WTC11 (cell line): ENCODE data around the gene ZER1. TPM values are rescaled to one million over a fixed set of nuclear protein-coding genes. Genes with fewer than 3 reads are reported as not detected.

Source experiments
- ATAC-seq: fragments of 200-7000 bp; cut with Tn5 transposase; 2 replicates; pipeline ENCODE4 v1.10.0; 2021; ENCODE audit warnings: mild to moderate bottlenecking, moderate library complexity
- CTCF ChIA-PET: fragments of 300-600 bp; sonication (Branson Sonifier 250); formaldehyde crosslinking; loops from one replicate; lab custom pipeline; 2021; ENCODE audit warnings: antibody characterized with exemption; lab: Charles Lee
- POLR2A ChIA-PET: fragments of 350-600 bp; sonication (Branson Sonifier 250); formaldehyde crosslinking; loops from one replicate; lab custom pipeline; 2021; ENCODE audit warnings: antibody characterized with exemption; lab: Charles Lee
- DNase-seq: peaks from one replicate; pipeline ENCODE4 v3.0.0; 2021; ENCODE audit warnings: low spot score
- H3K27ac Mint-ChIP-seq: 2 replicates; pipeline ENCODE4 v1.8.0; 2021; ENCODE audit warnings: mixed read lengths
- H3K27me3 Mint-ChIP-seq: 2 replicates; pipeline ENCODE4 v1.8.0; 2021; ENCODE audit warnings: low read depth, mild to moderate bottlenecking, moderate library complexity, mixed read lengths
- H3K36me3 Mint-ChIP-seq: 2 replicates; pipeline ENCODE4 v1.8.0; 2021; ENCODE audit warnings: mixed read lengths
- H3K4me1 Mint-ChIP-seq: 2 replicates; pipeline ENCODE4 v1.8.0; 2022; ENCODE audit warnings: mixed read lengths
- H3K4me3 Mint-ChIP-seq: 2 replicates; pipeline ENCODE4 v1.8.0; 2021; ENCODE audit warnings: mild to moderate bottlenecking, moderate library complexity, mixed read lengths
- H3K9me3 Mint-ChIP-seq: 2 replicates; pipeline ENCODE4 v1.8.0; 2021; ENCODE audit warnings: mixed read lengths
- ATF1 ChIP-seq: sonication (generic); formaldehyde crosslinking; IDR thresholded peaks from 2 replicates; pipeline ENCODE4 v1.8.1; 2023; ENCODE audit warnings: mild to moderate bottlenecking, moderate library complexity, missing genetic modification reagents
- CBFB ChIP-seq: sonication (generic); formaldehyde crosslinking; IDR thresholded peaks from 2 replicates; pipeline ENCODE4 v1.8.1; 2022; ENCODE audit warnings: mild to moderate bottlenecking, low read depth, missing genetic modification reagents
- CREB1 ChIP-seq: sonication (generic); formaldehyde crosslinking; IDR thresholded peaks from 2 replicates; pipeline ENCODE4 v1.8.0; 2023; ENCODE audit warnings: mild to moderate bottlenecking, missing genetic modification reagents
- GTF2I ChIP-seq: fragments of 250-450 bp; sonication (Bioruptor Pico); conservative IDR thresholded peaks from 2 replicates; pipeline ENCODE4 v1.4.0; 2021; ENCODE audit warnings: mild to moderate bottlenecking
- HMGA2 ChIP-seq: fragments of 250-450 bp; sonication (Bioruptor Pico); IDR thresholded peaks from 2 replicates; pipeline ENCODE4 v1.4.0; 2021; ENCODE audit warnings: mild to moderate bottlenecking, moderate library complexity
- IRF2 ChIP-seq: sonication (generic); formaldehyde crosslinking; IDR thresholded peaks from 2 replicates; pipeline ENCODE4 v1.8.0; 2022; ENCODE audit warnings: low read depth, missing genetic modification reagents, borderline replicate concordance
- KAT7 ChIP-seq: sonication (generic); formaldehyde crosslinking; IDR thresholded peaks from 2 replicates; pipeline ENCODE4 v1.8.1; 2023; ENCODE audit warnings: missing genetic modification reagents, mild to moderate bottlenecking, borderline replicate concordance
- NFATC4 ChIP-seq: fragments of 250-450 bp; sonication (Bioruptor Pico); IDR thresholded peaks from 2 replicates; pipeline ENCODE4 v1.9.0; 2021; ENCODE audit warnings: mild to moderate bottlenecking
- NR2C2 ChIP-seq: sonication (generic); formaldehyde crosslinking; IDR thresholded peaks from 2 replicates; pipeline ENCODE4 v1.8.0; 2022; ENCODE audit warnings: mild to moderate bottlenecking, missing genetic modification reagents
- NR3C1 ChIP-seq: sonication (generic); formaldehyde crosslinking; conservative IDR thresholded peaks from 2 replicates; pipeline ENCODE4 v1.8.1; 2023; ENCODE audit warnings: low read depth, mild to moderate bottlenecking, missing genetic modification reagents
- ZNF396 ChIP-seq: fragments of 250-450 bp; sonication (Bioruptor Pico); IDR thresholded peaks from 2 replicates; pipeline ENCODE4 v1.8.0; 2021; ENCODE audit warnings: mild to moderate bottlenecking, moderate library complexity, borderline replicate concordance
- ZNF671 ChIP-seq: fragments of 250-450 bp; sonication (Bioruptor Pico); IDR thresholded peaks from 2 replicates; pipeline ENCODE4 v1.8.0; 2021; ENCODE audit warnings: mild to moderate bottlenecking
- total RNA-seq: library from RNA; stranded (reverse); gene quantifications from 3 replicates; pipeline ENCODE4 v1.2.3, GENCODE V29; 2021
- TF ChIP-seq, protein P1 (sequence below): sonication (generic); formaldehyde crosslinking; IDR thresholded peaks from 2 replicates; pipeline ENCODE4 v1.8.1; 2022; ENCODE audit warnings: low read depth, missing genetic modification reagents, borderline replicate concordance
- TF ChIP-seq, protein P2 (sequence below): fragments of 250-450 bp; sonication (Bioruptor Pico); IDR thresholded peaks from 2 replicates; pipeline ENCODE4 v1.9.0; 2021; ENCODE audit warnings: mild to moderate bottlenecking
- TF ChIP-seq, protein P3 (sequence below): sonication (generic); formaldehyde crosslinking; IDR thresholded peaks from 2 replicates; pipeline ENCODE4 v1.8.1; 2022; ENCODE audit warnings: low read depth, mild to moderate bottlenecking, moderate library complexity, missing genetic modification reagents, borderline replicate concordance
- TF ChIP-seq, protein P4 (sequence below): sonication (generic); formaldehyde crosslinking; IDR thresholded peaks from 2 replicates; pipeline ENCODE4 v1.8.1; 2023; ENCODE audit warnings: mild to moderate bottlenecking, missing genetic modification reagents
- TF ChIP-seq, protein P5 (sequence below): sonication (generic); formaldehyde crosslinking; conservative IDR thresholded peaks from 2 replicates; pipeline ENCODE4 v1.8.1; 2023; ENCODE audit warnings: mild to moderate bottlenecking, low read depth, missing genetic modification reagents, moderate library complexity
- TF ChIP-seq, protein P6 (sequence below): fragments of 250-450 bp; sonication (Bioruptor Pico); IDR thresholded peaks from 2 replicates; pipeline ENCODE4 v1.9.0; 2021; ENCODE audit warnings: moderate library complexity, mild to moderate bottlenecking, inconsistent platforms, borderline replicate concordance

Gene ZER1
- total RNA-seq, 1 experiment from 2014 or later = 23.8 TPM

DNA sequence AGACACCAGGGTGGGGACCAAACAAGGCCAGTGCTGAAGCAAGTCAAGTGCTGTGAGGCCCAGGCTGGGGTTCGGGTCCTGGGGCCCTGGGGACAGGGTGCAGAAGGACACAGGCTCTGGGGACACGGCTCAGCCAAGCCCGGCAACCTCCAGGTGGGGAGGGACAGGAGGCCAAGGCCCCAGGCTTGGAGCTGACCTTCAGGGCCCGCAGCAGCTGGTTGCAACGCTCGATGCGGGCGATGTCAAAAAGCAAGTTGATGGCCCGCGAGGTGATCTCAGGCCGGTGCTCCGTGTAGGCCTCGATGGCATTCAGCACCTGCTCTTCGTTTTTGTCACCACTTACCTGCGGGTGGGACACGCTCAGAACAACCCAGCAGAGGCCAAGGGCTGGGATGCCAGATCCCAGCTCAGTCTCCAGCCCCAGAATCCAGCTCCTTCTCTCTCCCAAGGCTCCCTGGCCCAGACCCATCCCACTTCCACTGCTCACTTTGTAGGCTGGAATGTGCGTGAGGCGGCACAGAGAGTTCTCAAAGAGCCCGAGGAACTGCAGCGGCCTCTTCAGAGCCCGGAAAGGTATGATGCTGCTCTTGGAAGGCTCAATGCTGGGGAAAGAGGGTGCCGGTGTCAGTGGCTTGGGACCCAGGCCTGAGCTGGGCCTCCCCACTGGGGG lies 20.7 kb downstream of the ZER1 start:
- DNase-seq (no peak), ATAC-seq (no peak)
- Mint-ChIP-seq H3K27me3 (no peaks in the 10 kb centered on the region), H3K27ac (no peak overlapping the region), H3K36me3 (no peaks in the 10 kb centered on the region), H3K4me1 (no peaks in the 10 kb centered on the region), H3K4me3 (no peak overlapping the region), H3K9me3 (no peaks in the 10 kb centered on the region)
- ChIA-PET CTCF (interaction anchor here (0.6 to 1.2 kb wide), 3 partner anchors 14 to 802 kb away, joined by 3 to 5 read pairs (median 4); no protein-coding TSS in a partner anchor), POLR2A (no interaction called here)
- TF ChIP-seq KAT7 (CRISPR knock-in tag) (no peak), NR3C1 (CRISPR knock-in tag) (no peak), ZNF396 (CRISPR knock-in tag) (no peak), NFATC4 (CRISPR knock-in tag) (no peak), ATF1 (CRISPR knock-in tag) (no peak), CREB1 (CRISPR knock-in tag) (no peak), ZNF671 (no peak), CBFB (CRISPR knock-in tag) (no peak), GTF2I (no peak), IRF2 (CRISPR knock-in tag) (no peak), HMGA2 (CRISPR knock-in tag) (no peak), NR2C2 (CRISPR knock-in tag) (no peak)
- TF ChIP-seq, protein P1, sequence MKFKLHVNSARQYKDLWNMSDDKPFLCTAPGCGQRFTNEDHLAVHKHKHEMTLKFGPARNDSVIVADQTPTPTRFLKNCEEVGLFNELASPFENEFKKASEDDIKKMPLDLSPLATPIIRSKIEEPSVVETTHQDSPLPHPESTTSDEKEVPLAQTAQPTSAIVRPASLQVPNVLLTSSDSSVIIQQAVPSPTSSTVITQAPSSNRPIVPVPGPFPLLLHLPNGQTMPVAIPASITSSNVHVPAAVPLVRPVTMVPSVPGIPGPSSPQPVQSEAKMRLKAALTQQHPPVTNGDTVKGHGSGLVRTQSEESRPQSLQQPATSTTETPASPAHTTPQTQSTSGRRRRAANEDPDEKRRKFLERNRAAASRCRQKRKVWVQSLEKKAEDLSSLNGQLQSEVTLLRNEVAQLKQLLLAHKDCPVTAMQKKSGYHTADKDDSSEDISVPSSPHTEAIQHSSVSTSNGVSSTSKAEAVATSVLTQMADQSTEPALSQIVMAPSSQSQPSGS (CRISPR knock-in tag) = no peak
- TF ChIP-seq, protein P2, sequence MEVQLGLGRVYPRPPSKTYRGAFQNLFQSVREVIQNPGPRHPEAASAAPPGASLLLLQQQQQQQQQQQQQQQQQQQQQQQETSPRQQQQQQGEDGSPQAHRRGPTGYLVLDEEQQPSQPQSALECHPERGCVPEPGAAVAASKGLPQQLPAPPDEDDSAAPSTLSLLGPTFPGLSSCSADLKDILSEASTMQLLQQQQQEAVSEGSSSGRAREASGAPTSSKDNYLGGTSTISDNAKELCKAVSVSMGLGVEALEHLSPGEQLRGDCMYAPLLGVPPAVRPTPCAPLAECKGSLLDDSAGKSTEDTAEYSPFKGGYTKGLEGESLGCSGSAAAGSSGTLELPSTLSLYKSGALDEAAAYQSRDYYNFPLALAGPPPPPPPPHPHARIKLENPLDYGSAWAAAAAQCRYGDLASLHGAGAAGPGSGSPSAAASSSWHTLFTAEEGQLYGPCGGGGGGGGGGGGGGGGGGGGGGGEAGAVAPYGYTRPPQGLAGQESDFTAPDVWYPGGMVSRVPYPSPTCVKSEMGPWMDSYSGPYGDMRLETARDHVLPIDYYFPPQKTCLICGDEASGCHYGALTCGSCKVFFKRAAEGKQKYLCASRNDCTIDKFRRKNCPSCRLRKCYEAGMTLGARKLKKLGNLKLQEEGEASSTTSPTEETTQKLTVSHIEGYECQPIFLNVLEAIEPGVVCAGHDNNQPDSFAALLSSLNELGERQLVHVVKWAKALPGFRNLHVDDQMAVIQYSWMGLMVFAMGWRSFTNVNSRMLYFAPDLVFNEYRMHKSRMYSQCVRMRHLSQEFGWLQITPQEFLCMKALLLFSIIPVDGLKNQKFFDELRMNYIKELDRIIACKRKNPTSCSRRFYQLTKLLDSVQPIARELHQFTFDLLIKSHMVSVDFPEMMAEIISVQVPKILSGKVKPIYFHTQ (CRISPR knock-in tag) = no peak
- TF ChIP-seq, protein P3, sequence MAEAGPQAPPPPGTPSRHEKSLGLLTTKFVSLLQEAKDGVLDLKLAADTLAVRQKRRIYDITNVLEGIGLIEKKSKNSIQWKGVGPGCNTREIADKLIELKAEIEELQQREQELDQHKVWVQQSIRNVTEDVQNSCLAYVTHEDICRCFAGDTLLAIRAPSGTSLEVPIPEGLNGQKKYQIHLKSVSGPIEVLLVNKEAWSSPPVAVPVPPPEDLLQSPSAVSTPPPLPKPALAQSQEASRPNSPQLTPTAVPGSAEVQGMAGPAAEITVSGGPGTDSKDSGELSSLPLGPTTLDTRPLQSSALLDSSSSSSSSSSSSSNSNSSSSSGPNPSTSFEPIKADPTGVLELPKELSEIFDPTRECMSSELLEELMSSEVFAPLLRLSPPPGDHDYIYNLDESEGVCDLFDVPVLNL (CRISPR knock-in tag) = no peak
- TF ChIP-seq, protein P4, sequence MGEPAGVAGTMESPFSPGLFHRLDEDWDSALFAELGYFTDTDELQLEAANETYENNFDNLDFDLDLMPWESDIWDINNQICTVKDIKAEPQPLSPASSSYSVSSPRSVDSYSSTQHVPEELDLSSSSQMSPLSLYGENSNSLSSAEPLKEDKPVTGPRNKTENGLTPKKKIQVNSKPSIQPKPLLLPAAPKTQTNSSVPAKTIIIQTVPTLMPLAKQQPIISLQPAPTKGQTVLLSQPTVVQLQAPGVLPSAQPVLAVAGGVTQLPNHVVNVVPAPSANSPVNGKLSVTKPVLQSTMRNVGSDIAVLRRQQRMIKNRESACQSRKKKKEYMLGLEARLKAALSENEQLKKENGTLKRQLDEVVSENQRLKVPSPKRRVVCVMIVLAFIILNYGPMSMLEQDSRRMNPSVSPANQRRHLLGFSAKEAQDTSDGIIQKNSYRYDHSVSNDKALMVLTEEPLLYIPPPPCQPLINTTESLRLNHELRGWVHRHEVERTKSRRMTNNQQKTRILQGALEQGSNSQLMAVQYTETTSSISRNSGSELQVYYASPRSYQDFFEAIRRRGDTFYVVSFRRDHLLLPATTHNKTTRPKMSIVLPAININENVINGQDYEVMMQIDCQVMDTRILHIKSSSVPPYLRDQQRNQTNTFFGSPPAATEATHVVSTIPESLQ = no peak
- TF ChIP-seq, protein P5, sequence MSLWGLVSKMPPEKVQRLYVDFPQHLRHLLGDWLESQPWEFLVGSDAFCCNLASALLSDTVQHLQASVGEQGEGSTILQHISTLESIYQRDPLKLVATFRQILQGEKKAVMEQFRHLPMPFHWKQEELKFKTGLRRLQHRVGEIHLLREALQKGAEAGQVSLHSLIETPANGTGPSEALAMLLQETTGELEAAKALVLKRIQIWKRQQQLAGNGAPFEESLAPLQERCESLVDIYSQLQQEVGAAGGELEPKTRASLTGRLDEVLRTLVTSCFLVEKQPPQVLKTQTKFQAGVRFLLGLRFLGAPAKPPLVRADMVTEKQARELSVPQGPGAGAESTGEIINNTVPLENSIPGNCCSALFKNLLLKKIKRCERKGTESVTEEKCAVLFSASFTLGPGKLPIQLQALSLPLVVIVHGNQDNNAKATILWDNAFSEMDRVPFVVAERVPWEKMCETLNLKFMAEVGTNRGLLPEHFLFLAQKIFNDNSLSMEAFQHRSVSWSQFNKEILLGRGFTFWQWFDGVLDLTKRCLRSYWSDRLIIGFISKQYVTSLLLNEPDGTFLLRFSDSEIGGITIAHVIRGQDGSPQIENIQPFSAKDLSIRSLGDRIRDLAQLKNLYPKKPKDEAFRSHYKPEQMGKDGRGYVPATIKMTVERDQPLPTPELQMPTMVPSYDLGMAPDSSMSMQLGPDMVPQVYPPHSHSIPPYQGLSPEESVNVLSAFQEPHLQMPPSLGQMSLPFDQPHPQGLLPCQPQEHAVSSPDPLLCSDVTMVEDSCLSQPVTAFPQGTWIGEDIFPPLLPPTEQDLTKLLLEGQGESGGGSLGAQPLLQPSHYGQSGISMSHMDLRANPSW (CRISPR knock-in tag) = no peak
- TF ChIP-seq, protein P6, sequence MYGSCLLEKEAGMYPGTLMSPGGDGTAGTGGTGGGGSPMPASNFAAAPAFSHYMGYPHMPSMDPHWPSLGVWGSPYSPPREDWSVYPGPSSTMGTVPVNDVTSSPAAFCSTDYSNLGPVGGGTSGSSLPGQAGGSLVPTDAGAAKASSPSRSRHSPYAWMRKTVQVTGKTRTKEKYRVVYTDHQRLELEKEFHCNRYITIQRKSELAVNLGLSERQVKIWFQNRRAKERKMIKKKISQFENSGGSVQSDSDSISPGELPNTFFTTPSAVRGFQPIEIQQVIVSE = no peak
